ENCODE results near the gene ZBTB20.

The ZBTB20 gene

DNA sequence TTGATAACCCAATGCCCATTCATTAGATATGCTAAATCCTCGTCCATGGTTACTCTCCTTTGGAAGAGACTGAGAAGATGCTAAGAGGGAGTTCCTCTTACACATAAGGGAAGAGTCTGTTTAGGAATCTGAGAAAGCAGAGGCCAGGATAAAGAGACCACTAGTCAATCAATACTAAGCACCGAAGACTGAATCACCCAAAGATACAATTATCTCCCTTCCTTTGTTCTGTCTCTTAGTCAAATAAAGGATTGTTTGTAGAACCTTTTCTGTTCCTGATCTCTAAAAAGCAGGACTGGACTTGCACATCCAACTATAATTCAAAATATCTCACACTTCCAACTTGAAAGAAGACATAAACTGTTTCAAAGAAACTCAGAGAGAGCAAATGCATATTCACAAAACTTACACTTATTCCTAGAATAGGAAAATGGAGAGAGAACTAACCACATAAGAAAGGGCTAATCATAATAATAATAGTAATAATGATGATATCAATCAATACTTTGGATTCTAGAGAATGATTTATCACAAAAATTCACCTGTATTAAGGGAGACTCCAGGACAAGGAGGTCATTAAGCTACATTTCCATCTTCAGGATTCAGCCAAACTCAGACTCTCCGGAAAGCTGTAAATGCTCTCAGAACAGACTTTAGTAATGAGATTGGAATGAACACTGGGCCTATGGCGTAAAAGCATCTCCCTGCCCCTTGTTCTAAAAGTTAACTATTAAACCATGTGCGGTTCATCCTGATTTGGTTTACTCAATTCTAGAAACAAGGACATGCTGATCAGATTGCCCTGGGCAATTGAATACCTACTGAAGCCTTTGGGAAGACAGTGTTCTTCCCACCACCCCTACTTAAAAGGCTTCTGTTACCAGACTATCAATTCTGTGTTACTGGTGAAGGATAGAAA lies 401.5 kb downstream of the ZBTB20 start:
- H3K4me3 ChIP-seq (ENCODE audit: control insufficient read depth, low read depth, low read length), result no peak overlapping the region
- TF ChIP-seq, protein P1, sequence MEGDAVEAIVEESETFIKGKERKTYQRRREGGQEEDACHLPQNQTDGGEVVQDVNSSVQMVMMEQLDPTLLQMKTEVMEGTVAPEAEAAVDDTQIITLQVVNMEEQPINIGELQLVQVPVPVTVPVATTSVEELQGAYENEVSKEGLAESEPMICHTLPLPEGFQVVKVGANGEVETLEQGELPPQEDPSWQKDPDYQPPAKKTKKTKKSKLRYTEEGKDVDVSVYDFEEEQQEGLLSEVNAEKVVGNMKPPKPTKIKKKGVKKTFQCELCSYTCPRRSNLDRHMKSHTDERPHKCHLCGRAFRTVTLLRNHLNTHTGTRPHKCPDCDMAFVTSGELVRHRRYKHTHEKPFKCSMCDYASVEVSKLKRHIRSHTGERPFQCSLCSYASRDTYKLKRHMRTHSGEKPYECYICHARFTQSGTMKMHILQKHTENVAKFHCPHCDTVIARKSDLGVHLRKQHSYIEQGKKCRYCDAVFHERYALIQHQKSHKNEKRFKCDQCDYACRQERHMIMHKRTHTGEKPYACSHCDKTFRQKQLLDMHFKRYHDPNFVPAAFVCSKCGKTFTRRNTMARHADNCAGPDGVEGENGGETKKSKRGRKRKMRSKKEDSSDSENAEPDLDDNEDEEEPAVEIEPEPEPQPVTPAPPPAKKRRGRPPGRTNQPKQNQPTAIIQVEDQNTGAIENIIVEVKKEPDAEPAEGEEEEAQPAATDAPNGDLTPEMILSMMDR (conservative IDR thresholded peaks at IDR 0.05; ENCODE audit: control insufficient read depth, insufficient read depth, low read depth, low read length), result no peak
- DNase-seq (ENCODE audit: low read depth), result peak; percentile 85

GRCh38 chr3:114743746-114744485 lies 403.2 kb downstream of the ZBTB20 start:
- no peak overlapping the region for H3K4me3 ChIP-seq (ENCODE audit: control insufficient read depth, low read depth, low read length)
- DNase-seq (ENCODE audit: low read depth), result no peak
- TF ChIP-seq, protein P1 (conservative IDR thresholded peaks at IDR 0.05; ENCODE audit: control insufficient read depth, insufficient read depth, low read depth, low read length), result no peak

- no peak overlapping the region for H3K4me3 ChIP-seq (ENCODE audit: control insufficient read depth, low read depth, low read length)
- TF ChIP-seq, protein P1 (conservative IDR thresholded peaks at IDR 0.05; ENCODE audit: control insufficient read depth, insufficient read depth, low read depth, low read length), result no peak
- peak; percentile 74 for DNase-seq (ENCODE audit: low read depth)
Observed at GRCh38 chr3:114741066-114741465, 406.0 kb downstream of the ZBTB20 start.

DNA sequence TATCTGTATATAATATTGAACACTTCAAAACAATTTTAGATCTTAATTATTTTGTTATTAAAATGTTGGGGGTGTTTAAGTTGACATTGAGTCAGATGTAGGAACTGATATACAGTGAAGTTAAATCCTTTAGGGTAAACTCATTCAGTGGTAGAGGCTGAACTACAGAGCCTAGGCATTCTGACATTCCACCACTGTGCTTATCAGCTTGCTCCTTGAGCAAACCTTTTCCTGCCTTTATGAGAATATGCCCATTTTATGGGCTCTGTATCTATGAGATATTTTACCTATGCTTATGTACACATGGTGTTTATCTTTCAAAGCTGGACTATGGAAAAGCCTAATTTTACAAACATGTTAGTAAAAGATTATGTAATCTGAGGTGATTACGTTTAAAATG lies 407.5 kb downstream of the ZBTB20 start:
- TF ChIP-seq, protein P1 (conservative IDR thresholded peaks at IDR 0.05; ENCODE audit: control insufficient read depth, insufficient read depth, low read depth, low read length), result no peak

DNA sequence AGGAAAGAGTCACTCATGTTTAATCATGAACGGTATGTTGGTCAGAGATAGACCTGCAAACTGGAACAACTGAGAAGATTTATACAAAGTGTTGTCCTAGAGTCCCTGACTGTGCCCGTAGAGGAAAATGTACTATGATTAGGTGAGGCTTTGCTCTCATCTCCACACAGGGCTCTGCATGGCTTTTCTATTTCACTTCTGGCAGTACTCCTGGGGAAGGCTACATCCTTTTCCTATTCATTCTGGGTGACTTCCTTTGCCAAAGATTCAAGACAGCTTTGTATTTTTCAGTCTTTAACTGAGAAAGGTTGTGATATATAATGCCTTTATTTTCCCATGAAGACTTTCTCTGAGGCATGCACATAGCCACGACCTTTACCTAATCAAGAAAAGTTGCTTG lies 414.7 kb downstream of the ZBTB20 start:
- no peak for DNase-seq (ENCODE audit: low read depth)
- TF ChIP-seq, protein P1 (conservative IDR thresholded peaks at IDR 0.05; ENCODE audit: control insufficient read depth, insufficient read depth, low read depth, low read length), result no peak
- no peak overlapping the region for H3K4me3 ChIP-seq (ENCODE audit: control insufficient read depth, low read depth, low read length)

More for the DNA sequence above, 407.5 kb downstream of the ZBTB20 start:
- no peak for DNase-seq (ENCODE audit: low read depth)
- no peak overlapping the region for H3K4me3 ChIP-seq (ENCODE audit: control insufficient read depth, low read depth, low read length)

GRCh38 chr3:114730397-114730796 lies 416.7 kb downstream of the ZBTB20 start:
- TF ChIP-seq, protein P1 (conservative IDR thresholded peaks at IDR 0.05; ENCODE audit: control insufficient read depth, insufficient read depth, low read depth, low read length), result no peak
- no peak for DNase-seq (ENCODE audit: low read depth)
- H3K4me3 ChIP-seq (ENCODE audit: control insufficient read depth, low read depth, low read length), result no peak overlapping the region
